Gastrocnemius medialis (tissue), 4 donors: ENCODE measurements around the gene DHRSX.

ENCODE experiments used
- CTCF ChIP-seq, 5 experiments: fragments of 450-650 bp in 3 of 5; fragments of 200-600 bp in 2 of 5; sonication (generic) in 2 of 5; IDR thresholded peaks in 4 of 5; conservative IDR thresholded peaks in 1 of 5; 1 replicate in 4 of 5; 2 replicates in 1 of 5; pipeline ENCODE4 v1.5.1; 2016 to 2019; ENCODE audit warnings: antibody characterized with exemption in 5 of 5, mild to moderate bottlenecking in 3 of 5, moderate library complexity in 3 of 5
- POLR2A ChIP-seq, 2 donors: fragments of 450-650 bp; IDR thresholded peaks; one replicate each; pipeline ENCODE4 v1.6.1; 2017; ENCODE audit warnings: antibody characterized with exemption in 2 of 2, mild to moderate bottlenecking in 2 of 2, moderate library complexity in 2 of 2

GRCh38 chrX:2462074-2462473, 38.7 kb downstream of the DHRSX start:
- TF ChIP-seq POLR2A (IDR thresholded peaks at IDR 0.05) = no peak
- no peak for TF ChIP-seq CTCF (IDR thresholded peaks at IDR 0.05 in 4 of 5, conservative IDR thresholded peaks at IDR 0.05 in 1 of 5)
